ENCODE measurements around the gene EPB41L2.

DNA sequence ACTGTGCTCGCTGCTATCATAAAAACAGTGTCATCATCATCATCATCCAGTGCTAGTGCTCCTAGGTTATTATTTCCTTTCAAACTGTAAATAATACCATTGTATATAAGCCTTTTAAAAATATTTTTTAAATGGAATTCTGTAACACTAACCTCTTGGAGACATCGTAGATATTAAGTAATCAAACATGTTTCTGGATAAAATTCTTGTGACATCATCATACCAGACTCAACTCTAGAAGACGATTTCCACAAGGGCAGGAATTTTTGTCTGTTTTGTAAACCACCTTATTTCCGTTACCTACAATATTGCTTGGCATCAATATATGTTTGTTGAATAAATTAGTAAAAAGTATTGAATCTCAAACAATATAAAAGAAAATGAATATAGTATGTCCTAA lies 40.4 kb downstream of the EPB41L2 start:
- TF ChIP-seq, protein P1, sequence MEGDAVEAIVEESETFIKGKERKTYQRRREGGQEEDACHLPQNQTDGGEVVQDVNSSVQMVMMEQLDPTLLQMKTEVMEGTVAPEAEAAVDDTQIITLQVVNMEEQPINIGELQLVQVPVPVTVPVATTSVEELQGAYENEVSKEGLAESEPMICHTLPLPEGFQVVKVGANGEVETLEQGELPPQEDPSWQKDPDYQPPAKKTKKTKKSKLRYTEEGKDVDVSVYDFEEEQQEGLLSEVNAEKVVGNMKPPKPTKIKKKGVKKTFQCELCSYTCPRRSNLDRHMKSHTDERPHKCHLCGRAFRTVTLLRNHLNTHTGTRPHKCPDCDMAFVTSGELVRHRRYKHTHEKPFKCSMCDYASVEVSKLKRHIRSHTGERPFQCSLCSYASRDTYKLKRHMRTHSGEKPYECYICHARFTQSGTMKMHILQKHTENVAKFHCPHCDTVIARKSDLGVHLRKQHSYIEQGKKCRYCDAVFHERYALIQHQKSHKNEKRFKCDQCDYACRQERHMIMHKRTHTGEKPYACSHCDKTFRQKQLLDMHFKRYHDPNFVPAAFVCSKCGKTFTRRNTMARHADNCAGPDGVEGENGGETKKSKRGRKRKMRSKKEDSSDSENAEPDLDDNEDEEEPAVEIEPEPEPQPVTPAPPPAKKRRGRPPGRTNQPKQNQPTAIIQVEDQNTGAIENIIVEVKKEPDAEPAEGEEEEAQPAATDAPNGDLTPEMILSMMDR (IDR thresholded peaks at IDR 0.05 in 4 of 5, conservative IDR thresholded peaks at IDR 0.05 in 1 of 5): no peak
- no peak for TF ChIP-seq POLR2A (IDR thresholded peaks at IDR 0.05)
